Measurements from ENCODE around the gene MOSPD3.

Gene MOSPD3

DNA sequence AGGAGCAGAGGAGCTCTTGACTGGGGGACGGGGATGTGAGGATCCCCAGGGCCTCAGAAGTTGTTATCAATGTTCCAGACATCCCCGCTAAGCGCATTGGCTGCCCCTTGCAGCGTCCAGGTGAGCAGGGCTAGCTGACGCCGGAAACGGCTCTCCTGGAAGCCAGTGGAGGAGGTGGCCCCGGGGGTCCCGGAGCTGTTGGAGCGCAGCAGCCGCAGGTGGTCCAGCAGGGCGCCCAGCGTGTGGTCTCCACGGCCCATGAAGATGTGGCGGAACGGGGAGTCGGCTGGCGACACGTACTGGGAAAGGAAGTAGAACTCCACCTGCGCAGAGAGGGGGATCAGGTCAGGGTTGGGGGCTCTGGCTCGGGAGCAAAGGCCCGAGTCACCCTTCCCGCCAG, 8.5 kb downstream of the MOSPD3 start:
- TF ChIP-seq GABPA (IDR thresholded peaks at IDR 0.05; ENCODE audit: low read depth) (no peak), POLR2AphosphoS5 (IDR thresholded peaks at IDR 0.05; ENCODE audit: low read depth) (no peak), SPI1 (IDR thresholded peaks at IDR 0.05; ENCODE audit: borderline replicate concordance, low read depth) (no peak)
- TF ChIP-seq, protein P1, sequence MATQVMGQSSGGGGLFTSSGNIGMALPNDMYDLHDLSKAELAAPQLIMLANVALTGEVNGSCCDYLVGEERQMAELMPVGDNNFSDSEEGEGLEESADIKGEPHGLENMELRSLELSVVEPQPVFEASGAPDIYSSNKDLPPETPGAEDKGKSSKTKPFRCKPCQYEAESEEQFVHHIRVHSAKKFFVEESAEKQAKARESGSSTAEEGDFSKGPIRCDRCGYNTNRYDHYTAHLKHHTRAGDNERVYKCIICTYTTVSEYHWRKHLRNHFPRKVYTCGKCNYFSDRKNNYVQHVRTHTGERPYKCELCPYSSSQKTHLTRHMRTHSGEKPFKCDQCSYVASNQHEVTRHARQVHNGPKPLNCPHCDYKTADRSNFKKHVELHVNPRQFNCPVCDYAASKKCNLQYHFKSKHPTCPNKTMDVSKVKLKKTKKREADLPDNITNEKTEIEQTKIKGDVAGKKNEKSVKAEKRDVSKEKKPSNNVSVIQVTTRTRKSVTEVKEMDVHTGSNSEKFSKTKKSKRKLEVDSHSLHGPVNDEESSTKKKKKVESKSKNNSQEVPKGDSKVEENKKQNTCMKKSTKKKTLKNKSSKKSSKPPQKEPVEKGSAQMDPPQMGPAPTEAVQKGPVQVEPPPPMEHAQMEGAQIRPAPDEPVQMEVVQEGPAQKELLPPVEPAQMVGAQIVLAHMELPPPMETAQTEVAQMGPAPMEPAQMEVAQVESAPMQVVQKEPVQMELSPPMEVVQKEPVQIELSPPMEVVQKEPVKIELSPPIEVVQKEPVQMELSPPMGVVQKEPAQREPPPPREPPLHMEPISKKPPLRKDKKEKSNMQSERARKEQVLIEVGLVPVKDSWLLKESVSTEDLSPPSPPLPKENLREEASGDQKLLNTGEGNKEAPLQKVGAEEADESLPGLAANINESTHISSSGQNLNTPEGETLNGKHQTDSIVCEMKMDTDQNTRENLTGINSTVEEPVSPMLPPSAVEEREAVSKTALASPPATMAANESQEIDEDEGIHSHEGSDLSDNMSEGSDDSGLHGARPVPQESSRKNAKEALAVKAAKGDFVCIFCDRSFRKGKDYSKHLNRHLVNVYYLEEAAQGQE (IDR thresholded peaks at IDR 0.05; ENCODE audit: insufficient replicate concordance, low read depth), result no peak
- TF ChIP-seq, protein P2, sequence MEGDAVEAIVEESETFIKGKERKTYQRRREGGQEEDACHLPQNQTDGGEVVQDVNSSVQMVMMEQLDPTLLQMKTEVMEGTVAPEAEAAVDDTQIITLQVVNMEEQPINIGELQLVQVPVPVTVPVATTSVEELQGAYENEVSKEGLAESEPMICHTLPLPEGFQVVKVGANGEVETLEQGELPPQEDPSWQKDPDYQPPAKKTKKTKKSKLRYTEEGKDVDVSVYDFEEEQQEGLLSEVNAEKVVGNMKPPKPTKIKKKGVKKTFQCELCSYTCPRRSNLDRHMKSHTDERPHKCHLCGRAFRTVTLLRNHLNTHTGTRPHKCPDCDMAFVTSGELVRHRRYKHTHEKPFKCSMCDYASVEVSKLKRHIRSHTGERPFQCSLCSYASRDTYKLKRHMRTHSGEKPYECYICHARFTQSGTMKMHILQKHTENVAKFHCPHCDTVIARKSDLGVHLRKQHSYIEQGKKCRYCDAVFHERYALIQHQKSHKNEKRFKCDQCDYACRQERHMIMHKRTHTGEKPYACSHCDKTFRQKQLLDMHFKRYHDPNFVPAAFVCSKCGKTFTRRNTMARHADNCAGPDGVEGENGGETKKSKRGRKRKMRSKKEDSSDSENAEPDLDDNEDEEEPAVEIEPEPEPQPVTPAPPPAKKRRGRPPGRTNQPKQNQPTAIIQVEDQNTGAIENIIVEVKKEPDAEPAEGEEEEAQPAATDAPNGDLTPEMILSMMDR (IDR thresholded peaks at IDR 0.05; ENCODE audit: insufficient read depth, low read length), result no peak
- DNase-seq (ENCODE audit: low read depth in 1 of 2, low spot score in 1 of 2), result no peak
- H3K27ac ChIP-seq (replicated peaks), result no peak overlapping the region
- H3K27me3 ChIP-seq (ENCODE audit: insufficient read depth, poor library complexity, severe bottlenecking), result no peaks in the 10 kb centered on the region
- no peak overlapping the region for H3K4me3 ChIP-seq (replicated peaks; ENCODE audit: insufficient read depth, low read length)

DNA sequence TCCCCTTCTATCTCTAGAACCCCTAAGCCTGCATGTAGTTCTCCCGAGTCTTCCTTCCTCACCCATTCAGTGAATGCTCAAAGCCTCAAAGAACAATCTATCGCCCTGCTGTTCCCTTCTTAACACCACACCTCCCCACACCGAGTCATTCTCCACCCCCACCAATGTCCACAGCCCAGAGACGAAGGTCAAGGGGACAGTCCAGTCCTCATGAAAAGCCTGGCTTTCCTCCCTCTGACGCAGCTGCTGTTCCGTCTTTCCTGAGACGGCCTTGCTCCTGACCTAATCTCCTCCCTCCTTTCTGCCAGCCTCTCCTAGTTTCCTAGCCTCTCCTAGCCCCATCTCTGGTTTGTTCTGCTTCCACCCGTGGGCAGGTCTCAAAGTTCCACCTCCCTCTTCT, 9.2 kb downstream of the MOSPD3 start:
- H3K4me3 ChIP-seq (replicated peaks; ENCODE audit: insufficient read depth, low read length), result no peak overlapping the region
- no peaks in the 10 kb centered on the region for H3K27me3 ChIP-seq (ENCODE audit: insufficient read depth, poor library complexity, severe bottlenecking)
- DNase-seq (ENCODE audit: low read depth in 1 of 2, low spot score in 1 of 2), result no peak
- TF ChIP-seq POLR2AphosphoS5 (IDR thresholded peaks at IDR 0.05; ENCODE audit: low read depth), result no peak
- TF ChIP-seq SPI1 (IDR thresholded peaks at IDR 0.05; ENCODE audit: borderline replicate concordance, low read depth), result no peak
- H3K27ac ChIP-seq (replicated peaks), result no peak overlapping the region

DNA sequence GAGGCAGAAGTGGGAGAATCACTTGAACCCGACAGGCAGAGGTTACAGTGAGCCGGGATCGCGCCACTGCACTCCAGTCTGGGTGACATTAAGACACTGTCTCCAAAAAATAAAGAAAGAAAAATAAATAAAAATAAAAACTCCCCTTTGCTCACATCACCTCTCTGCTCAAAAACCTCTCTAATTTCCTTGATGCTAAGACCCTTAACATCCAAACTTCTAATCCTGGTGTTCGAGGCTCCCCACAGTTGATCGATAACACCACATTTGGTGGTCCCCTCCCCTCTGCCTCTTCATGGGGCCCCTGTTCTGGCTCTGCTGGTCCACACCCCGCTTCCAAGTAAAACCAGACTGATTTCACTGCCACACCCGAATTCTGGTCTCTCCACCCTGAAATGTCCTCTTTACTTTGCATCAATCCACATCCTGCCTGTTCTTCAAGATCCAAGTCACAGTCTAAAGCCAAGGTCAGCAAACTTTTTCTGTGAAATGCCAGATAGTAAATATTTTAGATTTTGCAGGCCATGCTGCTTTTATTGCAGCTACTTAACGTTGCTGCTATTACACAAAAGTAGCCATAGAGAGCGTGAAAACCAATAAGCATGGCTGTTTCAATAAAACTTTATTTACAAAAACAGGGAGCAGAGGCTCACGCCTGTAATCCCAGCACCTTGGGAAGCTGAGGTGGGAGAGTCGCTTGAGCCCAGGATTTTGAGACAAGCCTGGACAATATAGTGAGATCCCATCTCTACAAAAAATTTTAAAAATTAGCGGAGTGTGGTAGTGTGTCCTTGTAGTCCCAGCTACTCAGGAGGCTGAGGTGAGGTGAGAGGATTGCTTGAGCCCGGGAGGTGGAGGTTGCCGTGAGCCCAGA, 11.8 kb downstream of the MOSPD3 start:
- H3K27me3 ChIP-seq (ENCODE audit: insufficient read depth, poor library complexity, severe bottlenecking), result no peaks in the 10 kb centered on the region
- no peak overlapping the region for H3K27ac ChIP-seq (replicated peaks)
- no peak overlapping the region for H3K4me3 ChIP-seq (replicated peaks; ENCODE audit: insufficient read depth, low read length)

More for the DNA sequence above, 11.8 kb downstream of the MOSPD3 start:
- DNase-seq (ENCODE audit: low read depth in 1 of 2, low spot score in 1 of 2), result no peak
- TF ChIP-seq GABPA (IDR thresholded peaks at IDR 0.05; ENCODE audit: low read depth), result no peak
- no peak for TF ChIP-seq SPI1 (IDR thresholded peaks at IDR 0.05; ENCODE audit: borderline replicate concordance, low read depth)
- TF ChIP-seq, protein P1 (IDR thresholded peaks at IDR 0.05; ENCODE audit: insufficient replicate concordance, low read depth), result no peak
- TF ChIP-seq, protein P2 (IDR thresholded peaks at IDR 0.05; ENCODE audit: insufficient read depth, low read length), result no peak
- no peak for TF ChIP-seq POLR2AphosphoS5 (IDR thresholded peaks at IDR 0.05; ENCODE audit: low read depth)
